ENCODE measurements around the gene CRADD.

DNA sequence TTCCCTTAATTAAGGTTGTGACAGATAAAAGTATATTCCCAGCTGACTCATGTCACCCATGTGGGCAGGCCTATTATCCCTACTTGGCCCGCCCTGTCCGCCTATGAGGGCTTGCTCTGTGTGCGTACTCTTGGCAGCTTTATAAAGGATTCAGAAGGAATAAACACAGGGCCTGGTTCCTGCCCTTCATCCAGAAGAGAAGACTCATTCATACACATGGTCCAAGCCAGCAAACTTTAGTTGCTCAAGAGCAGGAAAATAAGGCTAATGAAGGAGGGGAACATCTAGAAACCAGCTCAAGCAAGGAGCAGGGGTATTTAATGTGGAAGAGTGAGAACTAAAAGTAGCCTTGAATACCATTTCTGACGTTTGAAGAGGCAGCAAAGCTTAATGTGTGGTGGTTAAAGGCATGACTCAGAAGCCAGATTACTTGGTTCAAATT, 141.9 kb downstream of the CRADD start:
- TF ChIP-seq, protein P1, sequence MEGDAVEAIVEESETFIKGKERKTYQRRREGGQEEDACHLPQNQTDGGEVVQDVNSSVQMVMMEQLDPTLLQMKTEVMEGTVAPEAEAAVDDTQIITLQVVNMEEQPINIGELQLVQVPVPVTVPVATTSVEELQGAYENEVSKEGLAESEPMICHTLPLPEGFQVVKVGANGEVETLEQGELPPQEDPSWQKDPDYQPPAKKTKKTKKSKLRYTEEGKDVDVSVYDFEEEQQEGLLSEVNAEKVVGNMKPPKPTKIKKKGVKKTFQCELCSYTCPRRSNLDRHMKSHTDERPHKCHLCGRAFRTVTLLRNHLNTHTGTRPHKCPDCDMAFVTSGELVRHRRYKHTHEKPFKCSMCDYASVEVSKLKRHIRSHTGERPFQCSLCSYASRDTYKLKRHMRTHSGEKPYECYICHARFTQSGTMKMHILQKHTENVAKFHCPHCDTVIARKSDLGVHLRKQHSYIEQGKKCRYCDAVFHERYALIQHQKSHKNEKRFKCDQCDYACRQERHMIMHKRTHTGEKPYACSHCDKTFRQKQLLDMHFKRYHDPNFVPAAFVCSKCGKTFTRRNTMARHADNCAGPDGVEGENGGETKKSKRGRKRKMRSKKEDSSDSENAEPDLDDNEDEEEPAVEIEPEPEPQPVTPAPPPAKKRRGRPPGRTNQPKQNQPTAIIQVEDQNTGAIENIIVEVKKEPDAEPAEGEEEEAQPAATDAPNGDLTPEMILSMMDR (IDR thresholded peaks at IDR 0.05 in 4 of 5, conservative IDR thresholded peaks at IDR 0.05 in 1 of 5) = no peak
- TF ChIP-seq POLR2A (IDR thresholded peaks at IDR 0.05) = no peak

Measured in gastrocnemius medialis (tissue), 4 donors.